Stimulated activated CD4-positive, alpha-beta T cell treated with anti-CD3 and anti-CD28 coated beads, Interleukin-4, amount 100 ng/mL, for 4 hours (primary cell): ENCODE measurements around the gene SFMBT1.

Experiments used
- DNase-seq, 2 experiments: peaks; one replicate each; pipeline ENCODE4 v3.0.0-alpha.2; 2020

Gene SFMBT1

DNA sequence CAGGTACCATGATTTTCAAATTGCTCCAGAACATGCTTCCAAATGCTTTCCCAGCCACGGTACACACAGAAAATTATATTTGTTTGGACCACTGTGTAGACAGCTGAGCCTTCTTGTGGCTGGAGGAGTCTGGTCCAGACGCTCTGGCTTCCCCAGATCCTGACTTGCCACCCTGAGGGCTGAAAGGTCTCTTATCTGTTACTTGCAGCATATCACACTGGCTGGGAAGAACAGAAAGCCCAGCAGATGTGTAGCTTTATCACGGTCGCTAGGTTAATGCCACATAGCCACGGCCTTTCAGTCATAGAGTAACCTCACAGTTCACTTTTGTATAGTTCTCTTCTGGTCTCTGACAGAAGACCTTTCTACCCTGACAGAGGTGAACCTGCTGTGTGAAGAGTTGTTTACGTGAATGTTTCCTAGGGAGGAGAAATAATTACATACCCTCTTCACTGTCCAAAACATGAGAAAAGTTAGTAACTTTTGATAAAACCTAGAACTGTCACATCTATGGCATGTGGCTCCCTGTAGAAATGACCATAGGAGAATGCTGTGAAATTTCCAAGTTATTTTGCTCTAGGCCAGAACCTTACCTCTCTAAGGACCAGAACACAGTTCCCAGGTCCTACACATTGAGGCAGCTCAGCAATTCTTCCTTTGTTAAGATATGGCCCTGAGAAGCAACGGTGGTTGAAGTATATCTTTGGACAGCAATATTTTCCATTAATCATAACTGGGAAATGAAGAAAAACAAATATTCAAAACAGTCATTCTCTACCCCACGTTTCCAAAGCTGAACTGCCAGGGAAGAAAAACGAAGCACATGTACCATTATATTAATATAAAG is 132.8 kb downstream of the SFMBT1 start:
- DNase-seq = no peak

- DNase-seq = no peak
These were observed 135.1 kb downstream of the SFMBT1 start for GRCh38 chr3:52910823-52911222.

GRCh38 chr3:52907497-52907896 is 138.4 kb downstream of the SFMBT1 start:
- DNase-seq = no peak

- DNase-seq = no peak
These were observed 141.3 kb downstream of the SFMBT1 start for GRCh38 chr3:52904552-52904951.

DNA sequence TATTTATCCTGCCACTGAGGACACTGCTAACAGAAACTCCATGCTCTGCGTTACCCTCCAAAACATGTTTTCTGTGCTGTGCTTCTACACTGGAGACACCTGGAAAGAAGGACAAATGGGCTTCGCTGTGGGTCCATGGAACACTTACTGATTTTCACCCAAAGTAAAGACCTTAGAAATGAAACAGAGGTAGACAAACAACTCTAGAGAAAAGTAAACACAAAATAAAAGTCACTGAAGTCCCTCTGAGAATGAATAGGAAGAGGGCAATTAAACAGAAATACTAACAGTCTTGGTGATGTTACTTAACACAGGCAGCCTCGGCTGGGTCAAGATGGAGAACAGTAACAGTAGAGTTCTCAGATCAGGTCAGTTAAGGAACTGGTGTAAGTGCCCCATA is 141.9 kb downstream of the SFMBT1 start:
- DNase-seq = no peak

DNA sequence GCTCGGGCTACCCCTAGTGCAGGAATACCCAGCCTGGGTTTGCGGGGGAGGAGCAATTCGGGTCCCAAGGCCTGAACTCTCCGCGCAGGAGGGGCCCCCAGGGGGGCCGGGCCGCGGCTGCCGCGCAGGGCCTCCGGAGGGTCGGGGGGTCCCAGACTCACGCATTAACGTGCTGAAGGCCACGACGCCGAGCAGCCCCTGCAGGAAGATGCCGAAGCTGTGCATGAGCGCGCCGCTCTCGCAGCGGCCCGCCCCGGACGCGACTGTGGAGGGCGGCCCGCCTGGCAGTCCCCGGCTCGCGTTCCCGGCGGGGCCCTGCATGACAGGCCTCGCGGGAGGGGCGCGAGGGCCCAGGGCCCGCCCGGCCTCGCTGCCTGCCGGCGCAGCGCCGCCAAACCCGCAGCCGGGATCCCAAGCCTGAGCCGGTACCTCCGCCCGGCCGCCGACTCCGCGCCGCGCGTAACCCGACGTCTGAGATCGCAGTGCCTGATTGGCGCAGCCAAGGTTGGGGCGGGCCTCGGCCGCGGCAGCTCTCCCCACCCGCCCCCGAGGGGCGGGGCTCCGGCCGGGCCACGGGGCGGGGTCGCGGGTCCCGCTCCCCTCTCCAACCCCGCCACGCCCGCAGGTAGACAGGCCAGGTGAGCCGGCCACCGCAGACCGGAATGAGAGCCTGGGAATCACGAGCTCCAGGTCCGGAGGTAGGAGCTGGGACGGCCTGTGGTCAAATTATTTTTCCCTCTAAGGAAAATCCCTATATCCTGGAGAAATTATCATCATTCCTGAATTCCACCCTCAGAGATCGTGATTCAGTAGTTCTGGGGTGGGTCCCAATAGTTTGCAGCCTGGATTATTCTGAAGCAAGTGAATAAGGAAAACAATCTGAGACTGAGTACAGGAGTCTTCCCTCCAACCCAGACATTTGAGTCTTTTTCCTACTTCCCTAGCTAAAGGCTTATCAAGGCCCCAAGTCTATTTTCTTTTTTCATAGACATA is 148.4 kb downstream of the SFMBT1 start, which contains the start of gene STIMATE:
Gene STIMATE, minus strand, starts transcription at position 419 of the 993 bp plus-strand sequence. Its CDS starts 98 bp downstream, at position 321.
- peak; percentile 83 to 85 for DNase-seq

- no peak for DNase-seq
These were observed 149.3 kb downstream of the SFMBT1 start for GRCh38 chr3:52896613-52897012.

- no peak for DNase-seq
These were observed 149.7 kb downstream of the SFMBT1 start for GRCh38 chr3:52896151-52896550.

GRCh38 chr3:52895418-52895817 is 150.5 kb downstream of the SFMBT1 start:
- DNase-seq = no peak

DNA sequence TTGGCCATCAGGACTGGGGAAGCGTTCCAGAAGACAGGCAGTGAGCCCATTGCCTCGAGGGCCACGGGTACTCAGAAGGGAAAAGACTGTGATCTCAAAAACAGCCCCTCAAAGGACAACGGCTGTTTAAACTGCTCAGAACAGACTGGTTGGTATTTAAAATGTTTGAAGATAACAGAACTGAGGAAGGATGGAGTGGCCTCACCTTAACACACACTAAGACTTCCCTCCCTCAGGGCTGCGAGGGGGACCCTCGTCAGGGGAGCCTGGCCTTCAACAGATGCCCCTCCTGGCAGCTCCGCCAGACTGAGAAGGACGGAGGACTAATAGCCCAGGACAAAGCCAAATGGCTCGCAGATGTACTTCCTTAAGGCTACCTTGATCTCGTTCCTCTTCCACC is 151.1 kb downstream of the SFMBT1 start:
- DNase-seq = no peak

DNA sequence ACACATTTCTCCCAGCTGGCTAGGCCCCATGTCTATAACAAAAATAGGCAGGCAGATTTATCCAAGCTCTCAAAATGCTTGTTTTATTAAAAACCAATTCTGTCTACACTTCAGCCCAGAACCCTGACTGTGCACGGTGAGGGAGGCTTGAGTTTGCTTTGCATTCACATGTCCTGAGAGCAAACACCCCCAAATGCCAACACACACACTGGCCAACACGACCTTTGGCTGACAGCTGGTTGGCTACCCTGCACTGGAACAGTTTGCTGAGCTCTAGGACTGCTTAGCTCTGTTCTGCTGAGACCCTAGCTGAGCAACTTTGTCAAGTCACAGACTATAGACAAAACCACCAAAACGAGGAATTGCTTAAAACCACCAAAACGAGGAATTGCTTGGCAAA is 152.2 kb downstream of the SFMBT1 start:
- no peak for DNase-seq

DNA sequence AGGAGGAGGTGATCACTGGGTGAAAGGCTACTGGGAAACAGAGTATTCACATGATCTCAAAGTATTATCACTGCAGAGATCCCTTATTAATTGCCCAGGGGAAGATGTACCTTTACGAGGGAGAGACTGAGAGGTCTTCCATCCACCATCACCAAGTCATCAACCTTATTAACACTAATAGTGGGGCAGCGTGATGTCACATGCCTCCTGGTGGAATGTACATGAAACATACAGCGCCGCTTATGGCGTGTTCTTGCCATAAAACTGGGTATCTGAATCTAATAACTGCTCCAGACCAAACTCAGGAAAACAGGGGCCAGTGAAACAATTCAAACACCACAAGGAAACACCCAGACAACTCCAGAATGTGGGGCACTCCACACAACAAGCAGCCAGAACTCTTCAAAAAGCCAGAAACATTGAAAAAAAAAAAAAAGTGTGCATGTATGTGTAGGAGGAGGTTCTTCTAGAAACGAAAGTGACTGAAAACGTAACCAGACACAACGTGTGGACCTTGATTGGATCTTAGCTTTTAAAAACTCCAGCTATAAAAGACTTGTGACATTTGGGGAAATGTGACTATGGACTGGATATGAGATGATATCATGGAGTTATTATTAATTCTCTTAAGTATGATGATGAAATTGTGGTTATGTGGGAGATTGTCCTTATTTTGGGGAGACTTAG is 153.1 kb downstream of the SFMBT1 start:
- DNase-seq = peak in 1 of 2 experiments; percentile 33

DNA sequence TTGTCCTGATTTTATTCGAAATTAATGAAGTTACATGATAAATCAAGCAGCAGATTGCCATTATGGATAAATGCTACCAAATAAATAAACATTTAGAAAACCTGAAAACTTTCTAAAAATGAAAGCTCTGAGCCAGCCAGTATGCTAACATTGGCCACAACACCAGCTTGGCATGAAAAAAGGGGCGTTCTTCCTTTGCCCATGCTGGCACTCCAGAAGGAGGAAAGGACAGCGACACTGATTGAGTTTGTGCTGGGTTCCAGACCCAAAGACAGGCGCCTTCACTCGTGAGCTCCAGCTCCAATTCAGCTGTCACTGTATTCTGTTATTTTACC is 153.6 kb downstream of the SFMBT1 start:
- no peak for DNase-seq

- no peak for DNase-seq
These were observed 154.2 kb downstream of the SFMBT1 start for GRCh38 chr3:52891615-52892081.

- peak in 1 of 2 experiments; percentile 9 for DNase-seq
These were observed 154.7 kb downstream of the SFMBT1 start for GRCh38 chr3:52891164-52891563.

DNA sequence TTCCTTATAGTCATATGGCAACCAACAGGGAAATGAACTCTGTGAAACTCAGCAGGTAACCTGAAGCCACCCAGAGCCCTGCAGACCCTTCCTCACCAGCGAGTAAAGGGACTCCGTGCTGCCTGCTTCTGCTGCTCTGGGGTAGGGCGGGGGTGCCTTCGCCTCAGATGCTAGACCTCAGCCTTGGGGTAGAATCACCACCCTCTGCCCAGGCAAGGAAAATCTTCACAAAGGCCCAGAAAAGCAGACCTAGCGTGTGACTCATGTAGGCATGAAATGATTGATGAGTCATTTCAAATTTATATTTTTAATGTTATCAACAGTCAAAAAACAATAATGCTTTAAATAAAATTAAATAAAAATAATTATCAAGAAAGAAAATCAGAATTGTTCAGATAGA is 155.1 kb downstream of the SFMBT1 start:
- DNase-seq = peak; percentile 18 to 46

GRCh38 chr3:52889901-52890300 is 156.0 kb downstream of the SFMBT1 start:
- DNase-seq = no peak

- no peak for DNase-seq
These were observed 158.7 kb downstream of the SFMBT1 start for GRCh38 chr3:52887166-52887565.

- DNase-seq = no peak
These were observed 159.7 kb downstream of the SFMBT1 start for GRCh38 chr3:52886049-52886730.

DNA sequence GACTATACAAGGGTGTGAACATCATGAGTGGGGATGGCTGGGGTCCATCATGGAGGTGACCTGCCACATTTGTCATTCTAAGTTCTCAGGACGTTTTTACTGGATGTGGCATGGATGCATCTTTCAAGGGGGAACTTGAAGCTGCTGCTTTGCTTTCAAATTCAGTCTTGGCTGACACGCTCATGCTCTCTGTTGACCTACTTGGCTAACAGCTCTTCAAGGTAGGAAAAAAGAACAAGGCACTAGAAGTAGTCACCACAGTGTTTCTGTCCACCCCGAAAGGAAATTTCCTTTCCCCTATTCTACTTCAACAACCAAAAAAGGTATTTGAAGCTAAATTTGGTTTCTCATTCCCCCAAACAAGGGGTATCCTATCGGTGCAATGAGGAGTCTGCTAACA is 163.5 kb downstream of the SFMBT1 start:
- no peak for DNase-seq

- no peak for DNase-seq
These were observed 164.0 kb downstream of the SFMBT1 start for GRCh38 chr3:52881871-52882270.

DNA sequence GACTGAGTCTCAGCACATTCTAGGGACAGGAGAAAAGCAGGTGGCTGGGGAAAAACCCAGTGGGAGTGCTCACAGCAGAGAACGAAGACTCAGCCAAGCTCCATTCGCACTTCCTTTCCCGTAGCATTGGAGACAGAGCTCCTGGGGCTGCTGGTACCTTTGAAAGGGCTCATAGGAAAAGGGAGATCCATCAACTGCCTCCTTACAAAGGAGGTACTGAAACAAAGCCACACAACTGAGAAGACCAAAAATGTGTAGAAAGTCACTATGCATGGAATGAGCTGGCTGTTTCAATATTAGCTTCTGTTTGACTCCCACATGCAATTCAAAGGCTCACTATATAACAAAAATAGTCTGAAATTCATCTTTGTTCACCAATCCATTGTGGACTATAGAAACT is 165.4 kb downstream of the SFMBT1 start:
- DNase-seq = no peak
